HEK293 (cell line): ENCODE results near the gene PAK5.

Experiments used
- GLI2 ChIP-seq: fragments of 450-650 bp; formaldehyde crosslinking; IDR thresholded peaks from 2 replicates; pipeline ENCODE4; 2017; ENCODE audit warnings: missing biosample characterization, missing genetic modification characterization, low read depth, borderline replicate concordance
- ZNF449 ChIP-seq: fragments of 450-650 bp; formaldehyde crosslinking; IDR thresholded peaks from 2 replicates; pipeline ENCODE4 v1.5.1; 2017; ENCODE audit warnings: missing biosample characterization, mild to moderate bottlenecking, missing genetic modification characterization, moderate library complexity
- ZNF518A ChIP-seq: fragments of 450-650 bp; formaldehyde crosslinking; conservative IDR thresholded peaks from 2 replicates; pipeline ENCODE4 v1.5.1; 2016; ENCODE audit warnings: low read depth, missing biosample characterization, missing genetic modification characterization

- no peak for TF ChIP-seq GLI2 (tag by site-specific recombination)
- no peak for TF ChIP-seq ZNF518A (tag by site-specific recombination)
- TF ChIP-seq ZNF449 (tag by site-specific recombination), result no peak
These were observed 260.3 kb downstream of the PAK5 start for GRCh38 chr20:9578594-9578993.
